ENCODE data around the gene PKMYT1. TPM values are rescaled to one million over a fixed set of nuclear protein-coding genes. Genes with fewer than 3 reads are reported as not detected.
A peak's percentile ranks its signal among the peaks of the same experiment; 100 is the strongest.

The PKMYT1 gene
- polyA plus RNA-seq, 10 donors, result 5.8 to 23.0 (median 9.5) TPM

DNA sequence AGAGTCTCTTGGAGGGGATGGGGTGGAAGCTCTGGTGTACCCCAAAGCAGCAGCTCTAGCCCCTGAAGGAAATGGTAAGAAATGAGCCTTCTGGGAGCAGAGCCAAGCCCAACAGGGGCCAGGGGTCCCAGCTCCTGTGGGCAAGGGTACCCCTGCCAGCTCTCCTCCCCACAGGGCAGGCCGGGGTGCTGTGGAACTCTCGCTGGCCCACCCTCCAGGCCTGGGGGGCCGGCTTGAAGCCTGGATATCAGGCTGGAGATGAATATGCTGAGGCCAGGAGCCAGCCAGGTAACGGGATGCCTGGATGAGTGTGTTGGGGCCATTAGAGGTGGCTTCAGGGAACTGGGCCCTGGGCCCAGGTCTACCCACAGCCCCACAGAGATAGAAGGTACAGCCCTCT is 20.3 kb upstream of the PKMYT1 start:
- DNase-seq, result no peak

GRCh38 chr16:2999929-3000328 is 19.7 kb upstream of the PKMYT1 start:
- DNase-seq, result no peak

DNA sequence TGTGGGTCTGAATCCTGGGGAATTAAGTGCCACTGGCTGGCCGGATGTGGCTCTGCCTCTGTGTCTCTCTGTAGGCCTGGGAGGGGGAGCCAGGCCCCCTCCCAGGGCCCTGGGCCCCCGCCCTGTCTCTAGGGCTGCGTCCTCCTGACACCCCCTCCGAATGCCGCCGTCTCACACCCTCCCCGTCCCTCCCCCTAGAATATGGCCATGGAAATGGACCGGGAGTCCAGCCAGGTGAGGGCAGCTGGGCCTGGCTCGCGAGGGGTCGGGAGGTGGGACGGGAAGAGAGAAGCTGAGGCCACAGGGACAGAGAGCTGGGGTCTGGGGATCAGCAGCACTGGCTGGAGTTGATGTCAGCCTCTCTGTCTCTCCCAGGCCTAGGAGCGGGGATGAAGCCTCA is 16.1 kb upstream of the PKMYT1 start:
- no peak for DNase-seq

DNA sequence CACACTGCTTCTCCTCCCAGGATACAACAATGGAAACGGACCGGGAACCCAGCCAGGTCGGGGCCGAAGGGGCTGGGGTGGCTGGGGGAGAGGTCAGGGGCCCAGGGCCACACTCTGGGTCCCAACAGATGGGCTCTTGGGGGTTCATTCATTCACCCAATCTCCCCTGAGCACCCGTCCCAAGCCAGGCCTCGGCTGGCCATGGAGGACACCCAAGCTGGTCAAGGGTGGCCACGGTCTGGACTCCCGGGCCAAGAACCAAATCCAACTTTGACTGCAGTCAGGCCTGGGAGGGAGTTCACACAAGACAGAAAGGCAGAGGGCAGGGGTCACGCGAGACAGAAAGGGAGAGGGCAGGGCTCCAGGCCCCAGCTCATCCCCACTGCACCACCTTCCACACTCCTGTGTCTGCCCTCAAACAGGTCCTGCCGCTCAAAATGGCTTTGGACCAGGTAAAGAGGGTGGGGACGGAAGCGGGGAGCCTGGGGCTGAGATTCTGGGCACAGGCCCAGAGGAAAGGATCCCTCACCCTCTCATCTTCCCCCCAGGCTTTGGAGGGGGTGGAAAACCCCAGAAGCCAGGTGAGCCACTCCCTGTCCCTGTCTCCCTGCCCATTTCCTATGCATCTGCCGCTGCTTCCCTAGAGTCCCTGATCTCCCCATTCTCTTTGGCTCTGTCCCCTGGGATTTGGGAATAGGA is 12.3 kb upstream of the PKMYT1 start:
- no peak for DNase-seq

GRCh38 chr16:2991566-2992261 is 11.5 kb upstream of the PKMYT1 start:
- DNase-seq, result no peak

DNA sequence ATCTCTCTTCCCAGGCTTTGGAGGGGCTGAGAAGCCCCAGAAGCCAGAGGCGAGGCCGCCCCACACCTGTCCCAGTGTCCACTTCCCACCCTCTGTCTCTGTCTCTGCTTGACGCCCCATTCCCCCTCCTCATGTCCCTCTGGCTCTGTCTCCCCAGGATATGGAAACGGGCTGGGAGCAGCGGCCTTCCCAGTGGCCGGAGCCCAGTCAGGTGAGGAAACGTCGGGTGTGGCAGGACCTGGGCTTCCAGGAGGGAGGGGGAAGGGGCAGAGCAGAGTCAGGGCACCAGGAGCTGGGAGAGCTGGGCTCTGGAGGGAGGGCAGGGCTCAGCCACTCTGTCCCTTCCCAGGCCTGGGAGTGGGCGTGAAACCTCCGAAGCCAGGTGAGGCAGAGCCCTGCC is 10.6 kb upstream of the PKMYT1 start:
- DNase-seq, result no peak

DNA sequence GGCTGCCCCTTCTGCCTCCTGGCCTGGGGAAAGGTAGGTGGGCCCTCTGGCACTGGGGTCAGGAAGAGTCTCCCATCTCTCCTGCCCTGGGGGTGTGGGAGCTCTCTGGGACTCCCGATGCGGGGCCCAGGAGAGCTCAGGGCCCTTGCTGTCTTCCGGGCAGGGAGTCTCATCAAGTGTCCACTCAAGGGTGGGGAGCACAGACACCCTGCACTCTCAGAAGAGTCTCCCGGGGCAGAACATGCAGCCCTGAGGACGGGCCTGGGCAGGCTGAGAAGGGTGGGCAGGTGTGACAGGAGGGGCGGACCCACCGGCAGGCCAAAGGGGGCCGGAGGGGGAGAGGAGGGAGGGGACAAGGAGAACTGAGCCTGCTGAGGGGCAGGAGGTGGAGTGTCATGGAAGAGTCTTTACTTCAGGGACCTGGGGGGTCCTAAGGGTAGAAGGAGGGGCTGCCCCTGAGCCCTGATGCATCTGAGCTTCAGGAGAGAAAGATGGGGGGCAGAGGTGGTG is 8.4 kb upstream of the PKMYT1 start:
- DNase-seq, result no peak

DNA sequence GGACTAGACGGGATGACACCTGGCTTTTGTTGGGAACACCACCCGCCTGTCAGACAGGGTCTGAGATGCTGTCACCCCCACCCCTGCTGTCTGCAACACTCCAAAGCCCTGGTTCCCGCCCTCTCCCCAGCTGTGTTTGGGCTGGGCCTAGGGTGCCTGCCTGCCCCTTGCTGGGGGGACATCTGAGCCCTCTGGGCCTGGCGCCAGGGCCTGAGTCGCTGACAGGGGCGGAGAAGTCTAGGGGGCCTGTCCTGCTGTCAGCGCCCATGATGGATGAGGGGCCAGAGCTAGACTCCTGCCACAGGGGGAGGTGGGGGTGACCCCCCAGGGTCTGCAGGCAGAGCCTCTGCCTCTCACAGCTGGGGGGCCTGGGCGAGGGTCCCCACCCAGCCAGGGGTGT is 7.6 kb upstream of the PKMYT1 start:
- peak; percentile 57 to 80 (median 61) for DNase-seq

- no peak for DNase-seq
Measured at GRCh38 chr16:2987286-2987685, 7.0 kb upstream of the PKMYT1 start.

- no peak for DNase-seq
Measured at GRCh38 chr16:2986623-2987188, 6.5 kb upstream of the PKMYT1 start.

DNA sequence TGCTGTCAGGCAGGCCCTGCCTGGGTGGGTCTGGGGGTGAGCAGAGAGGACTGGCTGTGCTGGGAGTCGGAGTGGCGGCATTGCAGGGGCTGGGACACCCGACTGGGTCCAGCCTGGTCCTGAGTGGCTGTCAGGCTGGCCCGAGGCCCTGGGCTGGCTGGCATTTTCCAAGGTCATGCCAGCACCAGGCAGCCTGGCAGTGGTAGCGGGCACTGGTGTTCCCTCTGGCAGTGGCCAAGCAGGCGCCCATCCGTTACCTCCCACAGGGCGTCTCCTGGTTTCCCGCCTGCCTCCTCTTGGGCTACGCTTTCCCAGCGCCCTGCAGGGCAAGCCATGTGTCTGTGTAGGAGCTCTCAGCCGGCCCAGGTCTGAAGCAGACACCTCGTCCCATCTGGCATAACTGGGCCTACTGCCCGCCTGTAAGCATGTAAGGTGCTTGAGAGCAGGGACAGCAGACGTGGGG is 5.7 kb upstream of the PKMYT1 start:
- DNase-seq, result no peak

DNA sequence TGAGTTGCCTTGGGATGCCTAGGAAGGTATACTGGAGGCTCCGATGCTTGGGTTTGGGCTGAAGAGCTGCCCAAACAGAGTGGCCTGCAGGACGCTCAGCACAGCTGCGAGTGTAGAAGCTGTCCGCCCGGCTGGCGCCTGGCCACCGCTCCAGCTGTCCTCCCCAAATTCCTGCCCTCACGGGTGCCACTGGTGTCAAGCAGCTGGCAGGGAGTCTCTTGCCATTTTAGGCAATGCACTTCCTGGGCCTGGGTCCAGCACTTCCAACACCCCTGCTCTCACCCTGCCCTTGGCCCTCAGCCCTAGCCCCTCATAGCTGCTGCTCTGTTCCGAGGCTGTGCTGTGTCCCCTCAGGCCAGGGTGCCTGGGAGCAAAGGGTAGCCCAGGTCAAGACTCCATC is 5.2 kb upstream of the PKMYT1 start:
- peak; percentile 76 to 84 (median 79) for DNase-seq

- DNase-seq, result peak; percentile 71 to 89 (median 79)
Measured at GRCh38 chr16:2983706-2984136, 3.5 kb upstream of the PKMYT1 start.

GRCh38 chr16:2982402-2982801 is 2.2 kb upstream of the PKMYT1 start:
- DNase-seq, result no peak

DNA sequence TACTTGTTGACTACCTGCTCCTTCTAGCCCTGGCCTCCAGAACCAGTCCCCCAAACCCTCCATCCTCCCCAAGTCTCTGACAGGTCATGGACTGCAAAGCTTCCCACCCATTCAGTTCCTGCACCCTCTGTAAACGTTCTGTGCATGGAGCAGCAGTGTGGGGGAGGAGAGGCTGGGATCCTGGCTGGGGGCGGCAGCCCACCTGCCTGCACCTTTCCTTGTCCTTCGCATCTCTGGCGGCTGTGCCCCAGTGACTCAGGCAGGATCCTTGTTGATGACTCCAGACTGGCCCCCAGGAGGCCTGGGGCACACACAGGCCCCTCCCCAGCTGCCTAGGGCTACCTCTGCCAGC is 1.6 kb upstream of the PKMYT1 start:
- no peak for DNase-seq

DNA sequence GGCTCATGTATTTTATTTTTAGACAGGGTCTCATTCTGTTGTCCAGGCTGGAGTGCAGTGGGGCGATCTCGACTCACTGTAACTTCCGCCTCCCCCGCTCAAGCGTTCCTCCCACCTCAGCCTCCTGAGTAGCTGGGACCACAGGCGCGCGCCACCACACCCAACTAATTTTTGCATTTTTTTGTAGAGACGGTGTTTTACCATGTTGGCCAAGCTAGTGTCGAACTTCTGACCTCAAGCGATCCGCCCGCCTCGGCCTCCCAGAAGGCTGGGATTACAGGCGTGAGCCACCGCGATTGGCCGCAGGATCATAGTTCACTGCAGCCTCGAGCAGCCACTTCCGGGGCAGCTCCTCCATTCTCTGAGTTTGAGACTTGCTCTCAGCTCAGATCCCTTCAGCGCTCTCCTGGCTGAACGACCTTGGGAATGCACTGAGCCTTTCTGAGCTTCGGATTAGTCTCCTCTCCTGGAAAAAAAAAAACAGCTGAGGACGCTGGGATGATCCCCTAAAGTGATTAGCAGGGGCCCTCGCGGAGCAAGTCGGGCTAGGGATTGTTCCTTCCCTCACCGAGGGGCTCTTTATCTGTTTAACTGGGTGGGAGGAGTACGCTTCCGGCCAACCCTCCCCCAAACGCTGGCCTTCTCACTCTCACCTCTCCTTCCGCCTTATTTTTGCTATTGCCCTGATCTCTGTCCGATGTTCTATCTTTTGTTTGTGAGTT is 1.1 kb upstream of the PKMYT1 start:
- no peak for DNase-seq

- no peak for DNase-seq
Measured at GRCh38 chr16:2979669-2980226, 498 bp downstream of the PKMYT1 start.

- DNase-seq, result no peak
Measured at GRCh38 chr16:2977440-2977839, 2.8 kb downstream of the PKMYT1 start.

GRCh38 chr16:2976673-2977072 is 3.6 kb downstream of the PKMYT1 start:
- no peak for DNase-seq

- no peak for DNase-seq
Measured at GRCh38 chr16:2976201-2976600, 4.0 kb downstream of the PKMYT1 start.

GRCh38 chr16:2975161-2975795 is 5.0 kb downstream of the PKMYT1 start:
- DNase-seq, result no peak
